H54 (cell line): ENCODE data around the gene ZNF526.

ENCODE experiments used
- DNase-seq: peaks from one replicate; pipeline ENCODE4 v3.0.0; 2011; ENCODE audit warnings: low spot score, mixed read lengths; ENCODE audit not compliant: insufficient read length
- FAIRE-seq: peaks from 3 replicates; lab custom pipeline; 2011; peaks lifted over from hg19 to GRCh38; lab: Jason Lieb, UNC
- POLR2A ChIP-seq: IDR thresholded peaks from 2 replicates; pipeline ENCODE4 v1.6.1; 2011; ENCODE audit warnings: low read depth, mild to moderate bottlenecking, low read length

The ZNF526 gene

GRCh38 chr19:42275517-42275916, 55.4 kb downstream of the ZNF526 start:
- no peak for FAIRE-seq
- TF ChIP-seq POLR2A = no peak
- no peak for DNase-seq

- no peak for FAIRE-seq
- TF ChIP-seq POLR2A = no peak
- DNase-seq = no peak
Measured at GRCh38 chr19:42276284-42276683, 56.2 kb downstream of the ZNF526 start.

GRCh38 chr19:42276821-42277220, 56.7 kb downstream of the ZNF526 start:
- FAIRE-seq = no peak
- no peak for TF ChIP-seq POLR2A
- no peak for DNase-seq
